GM12865 (cell line): ENCODE measurements around the gene RPLP2.

ENCODE experiments used
- DNase-seq: peaks from one replicate; pipeline ENCODE4 v3.0.0; 2010; ENCODE audit warnings: low read depth
- H3K4me3 ChIP-seq: 2 replicates; pipeline ENCODE4 v1.5.1; 2011; ENCODE audit warnings: mild to moderate bottlenecking, low read depth, low read length, control low read depth
- CTCF ChIP-seq: IDR thresholded peaks from 2 replicates; pipeline ENCODE4 v1.5.1; 2011; ENCODE audit warnings: low read length, control low read depth, low read depth, inconsistent platforms; ENCODE audit not compliant: insufficient read depth; ENCODE audit errors: missing control alignments

RPLP2 gene

GRCh38 chr11:839875-840617 is 30.3 kb downstream of the RPLP2 start:
- no peak for DNase-seq

GRCh38 chr11:841981-842369 is 32.2 kb downstream of the RPLP2 start:
- no peak for TF ChIP-seq CTCF
- DNase-seq: no peak
- H3K4me3 ChIP-seq: peak overlapping the region; percentile 98

More at GRCh38 chr11:839875-840617, 30.3 kb downstream of the RPLP2 start:
- peak; percentile 32 for TF ChIP-seq CTCF
- H3K4me3 ChIP-seq: no peak overlapping the region

- peak within 1 kb of the TSS; percentile 98 for H3K4me3 ChIP-seq
- no peak for TF ChIP-seq CTCF
- peak; percentile 96 for DNase-seq
Measured at GRCh38 chr11:842370-843002, 32.7 kb downstream of the RPLP2 start, which contains the start of the genes POLR2L and TSPAN4. POLR2L (minus strand) TSS chr11:842529; CDS start chr11:842508, 21 bp downstream. TSPAN4 (plus strand) TSS chr11:842852; CDS start chr11:850305, 7,453 bp downstream.

DNA sequence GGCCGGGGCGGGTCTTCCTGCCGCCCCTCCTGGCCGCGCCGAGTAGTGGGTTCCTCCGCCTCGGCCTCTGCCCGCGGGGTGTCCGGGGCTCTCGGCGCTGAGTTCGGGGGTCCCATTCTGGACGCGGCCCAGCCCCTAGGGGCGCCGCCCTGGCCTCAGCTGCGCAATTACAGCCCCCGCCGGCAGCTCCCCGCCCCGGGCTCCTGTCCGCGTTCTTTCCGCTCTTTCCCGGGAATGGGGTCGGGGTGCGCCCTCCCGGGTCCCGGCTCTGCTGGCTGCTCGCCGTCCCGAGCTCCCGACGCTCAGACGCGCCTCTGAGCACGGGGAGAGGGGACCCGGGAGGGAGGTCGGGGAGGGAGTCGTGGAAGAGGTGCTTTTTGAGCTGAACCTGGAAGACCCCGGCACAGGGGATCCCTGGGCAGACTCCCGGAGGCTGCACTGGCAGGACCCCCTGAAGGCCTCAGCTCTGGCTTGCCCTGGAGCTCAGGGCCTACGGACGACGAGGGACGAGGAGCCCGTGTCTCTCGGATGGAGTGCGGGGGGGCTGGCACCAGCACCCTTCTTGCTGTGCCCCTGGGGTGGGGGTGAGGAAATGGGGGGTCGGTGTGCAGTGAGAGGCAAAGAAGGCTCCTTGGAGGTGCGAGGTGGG is 33.4 kb downstream of the RPLP2 start:
- peak overlapping the region; percentile 98 for H3K4me3 ChIP-seq
- TF ChIP-seq CTCF: no peak
- DNase-seq: no peak

DNA sequence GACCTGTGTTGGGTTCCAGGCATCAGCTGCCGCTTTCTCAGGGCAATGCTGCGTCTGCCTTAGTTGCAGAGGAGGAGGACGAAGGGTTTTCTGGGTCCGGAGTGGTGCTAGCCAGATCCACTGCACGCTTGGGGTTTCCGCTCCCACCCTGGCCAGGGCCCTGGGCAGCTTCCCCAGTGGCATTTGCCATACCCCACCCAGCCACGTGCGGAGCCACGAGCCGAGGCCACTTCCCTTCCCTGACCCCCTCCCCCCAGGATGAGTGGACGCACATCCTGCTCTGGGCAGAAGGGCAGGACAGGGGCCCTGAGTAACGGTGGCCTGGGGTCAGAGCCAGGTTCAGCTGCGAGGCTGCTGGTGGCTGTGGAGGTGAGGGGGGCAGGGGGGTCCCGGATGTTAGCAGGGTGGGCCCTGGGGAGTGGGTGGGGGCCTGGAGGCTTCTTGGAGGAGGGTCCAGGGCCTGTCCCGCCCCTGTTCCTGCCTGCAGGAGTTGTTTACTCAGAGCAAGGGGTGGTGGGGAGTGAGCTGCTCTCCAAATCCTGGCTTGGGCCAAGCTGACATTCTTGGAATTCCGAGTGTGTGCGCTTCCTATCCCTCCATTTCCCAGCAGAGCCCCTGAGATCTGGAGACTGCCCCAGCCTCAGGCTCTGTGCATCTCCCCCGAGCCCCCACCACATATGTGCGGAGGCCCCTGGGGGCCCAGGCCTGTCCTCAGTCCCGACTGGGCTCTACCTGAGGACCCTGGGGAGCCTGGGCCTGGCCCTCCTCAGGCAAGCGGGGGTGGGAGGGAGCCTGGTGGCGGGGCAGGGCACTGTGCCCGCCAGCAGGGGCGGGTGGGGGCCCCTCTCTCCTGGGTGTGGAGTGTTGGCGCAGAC is 34.3 kb downstream of the RPLP2 start:
- no peak for TF ChIP-seq CTCF
- DNase-seq: no peak
- peak overlapping the region; percentile 98; the same call in 1 of the 2 replicates for H3K4me3 ChIP-seq
